CD4-positive, alpha-beta T cell treated with Interleukin-4 for 1 hour (primary cell): ENCODE results near the gene FCN1.

Source experiments
- DNase-seq, 2 donors: peaks; one replicate each; pipeline ENCODE4 v3.0.0-alpha.2; 2020 to 2022

FCN1 gene

GRCh38 chr9:134890155-134890495 is 27.6 kb downstream of the FCN1 start:
- no peak for DNase-seq

DNA sequence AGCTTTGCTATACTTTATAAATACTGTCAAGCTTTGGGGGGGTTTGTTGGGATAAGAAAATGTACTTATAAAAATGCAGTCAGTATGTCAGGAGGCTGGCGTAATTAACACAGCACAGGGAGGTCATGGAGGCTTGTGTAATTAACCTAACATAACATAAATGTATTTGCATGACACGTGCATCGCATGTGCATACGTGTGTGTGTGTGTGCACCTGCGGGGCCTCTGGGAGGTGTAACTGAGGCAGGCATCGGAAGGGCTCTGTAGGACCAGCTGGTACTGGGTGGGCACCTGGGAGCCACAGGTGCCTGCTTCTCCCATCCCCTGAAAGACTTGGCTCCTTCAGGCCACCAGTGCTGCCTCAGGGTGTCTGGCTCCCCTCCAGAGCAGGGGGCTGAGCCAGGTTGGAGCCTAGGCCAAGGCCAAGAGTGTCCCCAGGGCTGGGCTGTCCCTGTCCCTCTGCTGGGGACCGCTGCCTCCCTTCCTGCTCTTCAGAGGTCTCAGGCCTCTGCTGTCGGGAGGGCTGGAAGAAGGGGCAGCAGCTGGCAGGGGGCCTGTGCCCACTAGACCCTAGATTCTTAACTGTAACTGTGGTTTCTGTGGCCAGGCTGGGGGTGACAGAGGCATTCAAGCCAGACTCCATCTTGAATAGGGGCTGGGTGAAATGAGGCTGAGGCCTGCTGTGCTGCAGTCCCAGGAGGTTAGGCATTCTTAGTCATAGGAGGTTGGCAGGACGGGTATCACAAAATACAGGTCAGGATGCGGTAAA is 28.1 kb downstream of the FCN1 start:
- DNase-seq, result no peak

DNA sequence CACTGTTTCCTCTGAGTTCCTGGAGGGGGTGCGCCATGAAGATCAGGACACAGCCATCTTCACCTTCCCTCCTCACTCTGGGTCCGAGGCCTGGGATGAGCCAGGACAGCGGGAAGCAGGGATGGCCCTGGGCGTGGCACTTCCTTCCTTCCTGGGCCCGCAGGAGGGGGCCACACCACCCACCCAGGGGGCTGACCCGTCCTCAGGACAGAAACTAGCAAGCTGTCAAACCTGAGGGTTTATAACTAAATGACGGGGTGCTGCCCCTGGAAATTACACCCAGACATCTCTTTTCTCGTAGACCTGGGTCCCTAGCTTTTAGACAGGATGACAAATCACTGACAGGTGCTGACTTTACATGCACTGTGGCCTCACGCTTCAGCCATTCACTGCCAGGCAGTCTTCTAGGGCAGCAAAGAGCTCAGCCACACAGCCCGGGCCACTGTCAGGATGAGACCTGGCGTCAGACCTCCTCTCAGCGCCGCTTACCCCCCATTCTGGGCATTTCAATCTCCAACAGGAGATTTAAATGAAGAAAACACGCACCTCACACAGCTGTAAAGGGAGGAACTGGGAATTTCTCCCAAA is 29.0 kb downstream of the FCN1 start:
- no peak for DNase-seq

- no peak for DNase-seq
Observed at GRCh38 chr9:134887686-134888602, 29.8 kb downstream of the FCN1 start.

DNA sequence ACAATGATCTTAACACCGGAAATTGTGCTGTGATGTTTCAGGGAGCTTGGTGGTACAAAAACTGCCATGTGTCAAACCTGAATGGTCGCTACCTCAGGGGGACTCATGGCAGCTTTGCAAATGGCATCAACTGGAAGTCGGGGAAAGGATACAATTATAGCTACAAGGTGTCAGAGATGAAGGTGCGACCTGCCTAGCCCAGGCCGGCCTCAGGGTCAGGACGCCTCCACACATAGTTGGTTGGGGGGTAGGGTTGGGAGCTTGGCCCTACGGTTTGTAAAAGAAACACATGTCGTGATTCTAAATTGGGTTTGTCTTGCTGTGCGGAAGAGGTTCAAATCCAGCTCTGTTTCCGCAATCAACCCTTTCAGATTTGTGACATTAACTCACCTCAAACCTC is 30.5 kb downstream of the FCN1 start:
- DNase-seq, result no peak

- DNase-seq, result no peak
Observed at GRCh38 chr9:134886413-134886913, 31.2 kb downstream of the FCN1 start.

DNA sequence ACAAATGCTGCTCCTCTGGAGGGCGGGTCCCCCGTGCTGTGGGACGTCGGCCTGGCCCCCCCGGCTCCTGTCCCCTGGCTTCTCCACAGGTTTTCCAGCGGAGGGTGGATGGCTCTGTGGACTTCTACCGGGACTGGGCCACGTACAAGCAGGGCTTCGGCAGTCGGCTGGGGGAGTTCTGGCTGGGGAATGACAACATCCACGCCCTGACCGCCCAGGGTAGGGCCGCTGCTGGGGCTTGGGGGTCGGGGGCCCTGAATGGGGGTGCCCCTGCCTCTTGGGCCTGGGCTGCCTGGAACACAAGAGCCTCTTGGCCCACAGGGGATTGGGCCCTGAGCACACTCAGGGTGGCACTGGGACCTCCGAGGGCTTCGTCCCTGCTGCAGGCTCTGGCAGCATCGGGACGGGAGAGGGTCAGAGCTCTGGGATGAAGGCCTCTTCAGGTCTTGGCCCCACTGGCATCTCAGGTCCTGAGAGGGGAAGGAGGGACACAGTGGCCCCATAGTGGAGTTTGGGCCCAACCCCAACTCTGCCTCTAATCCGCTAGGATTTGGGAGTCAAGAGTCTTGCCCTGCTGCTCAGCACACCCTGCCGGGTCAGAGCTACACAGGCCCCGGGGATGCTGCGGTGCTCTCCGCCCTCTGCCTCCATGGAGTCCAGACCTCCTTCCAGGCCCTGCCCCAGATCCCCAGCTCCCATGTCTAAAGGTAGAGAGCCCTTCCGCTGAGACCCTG is 31.9 kb downstream of the FCN1 start:
- DNase-seq, result no peak

GRCh38 chr9:134885001-134885678 is 32.6 kb downstream of the FCN1 start:
- DNase-seq, result no peak

GRCh38 chr9:134884492-134884891 is 33.2 kb downstream of the FCN1 start:
- no peak for DNase-seq

DNA sequence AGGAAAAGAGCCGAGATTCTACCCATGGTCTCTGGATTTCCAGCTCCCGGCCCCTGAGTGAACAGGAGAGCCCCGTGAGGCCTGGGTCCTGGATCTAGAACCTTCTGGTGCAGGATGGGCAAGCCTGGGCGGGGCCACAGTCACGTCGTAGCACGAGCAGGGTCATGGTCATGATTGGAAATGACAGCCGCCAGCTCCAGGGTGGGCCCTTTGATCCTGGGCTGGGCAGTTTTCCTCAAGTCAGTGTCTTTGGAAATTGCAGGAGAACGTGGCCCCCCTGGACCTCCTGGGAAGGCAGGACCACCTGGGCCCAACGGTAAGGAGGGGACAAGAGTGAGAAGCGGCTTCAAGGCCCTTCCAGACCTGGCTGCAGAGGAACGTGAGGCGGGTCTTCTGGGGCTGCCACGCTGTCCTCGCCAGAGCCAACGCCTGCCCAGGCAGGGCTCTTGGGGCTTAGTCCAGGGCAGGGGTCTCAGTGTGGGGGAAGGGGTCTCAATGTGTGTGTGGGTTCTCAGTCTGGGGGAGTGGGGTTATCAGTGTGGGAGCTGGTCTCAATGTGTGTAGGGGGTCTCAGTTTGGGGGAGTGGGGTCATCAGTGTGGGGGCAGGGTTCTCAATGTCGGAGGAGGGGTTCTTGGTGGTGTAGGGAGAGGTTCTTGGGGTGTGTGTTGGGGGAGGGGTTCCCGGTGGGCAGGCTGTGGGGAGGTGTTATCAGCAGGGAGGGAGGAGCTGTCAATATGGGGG is 34.5 kb downstream of the FCN1 start:
- DNase-seq, result no peak

- DNase-seq, result no peak
Observed at GRCh38 chr9:134882204-134882785, 35.4 kb downstream of the FCN1 start.

- DNase-seq, result no peak
Observed at GRCh38 chr9:134881313-134881670, 36.4 kb downstream of the FCN1 start.

DNA sequence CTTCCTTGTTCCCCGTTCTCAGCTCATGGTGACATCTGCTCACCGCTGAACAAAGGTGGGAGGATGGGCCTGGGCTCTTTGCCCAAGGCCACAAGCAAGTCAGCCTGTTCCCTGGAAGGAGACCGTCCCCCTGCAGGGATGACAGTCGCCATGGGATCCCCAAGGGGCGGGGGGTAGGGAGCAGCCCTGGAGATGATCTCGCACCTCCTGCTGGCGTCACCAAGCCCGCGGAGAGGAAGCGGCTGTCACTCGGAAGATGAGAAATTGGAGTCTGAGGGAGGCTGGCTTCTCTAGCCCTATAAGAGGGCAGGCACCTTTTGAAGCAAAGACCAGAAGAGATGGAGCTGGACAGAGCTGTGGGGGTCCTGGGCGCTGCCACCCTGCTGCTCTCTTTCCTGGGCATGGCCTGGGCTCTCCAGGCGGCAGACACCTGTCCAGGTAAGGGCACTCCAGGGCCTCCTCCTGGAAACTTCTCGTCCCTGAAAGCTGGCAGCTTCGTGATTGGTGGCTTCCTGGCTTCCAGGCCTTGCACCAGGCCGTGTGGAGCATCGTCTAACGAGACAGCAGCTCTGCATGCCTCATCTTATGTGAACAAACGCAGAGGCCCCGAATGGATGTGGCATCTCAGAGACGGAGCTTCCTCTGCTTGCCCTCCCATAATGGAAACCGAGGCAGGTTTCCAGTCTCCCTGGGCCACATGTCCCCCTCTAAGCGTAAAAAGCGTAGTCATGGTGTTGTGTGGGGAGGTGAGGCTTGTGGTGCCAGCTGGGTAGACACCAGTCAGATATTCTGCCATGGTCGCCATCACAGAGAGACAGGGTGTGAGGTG is 37.0 kb downstream of the FCN1 start, which contains the start of gene FCN2:
Gene FCN2 (plus strand): TSS at position 327 of the 829 bp plus-strand sequence. CDS start 12 bp downstream, at position 339.
- no peak for DNase-seq

DNA sequence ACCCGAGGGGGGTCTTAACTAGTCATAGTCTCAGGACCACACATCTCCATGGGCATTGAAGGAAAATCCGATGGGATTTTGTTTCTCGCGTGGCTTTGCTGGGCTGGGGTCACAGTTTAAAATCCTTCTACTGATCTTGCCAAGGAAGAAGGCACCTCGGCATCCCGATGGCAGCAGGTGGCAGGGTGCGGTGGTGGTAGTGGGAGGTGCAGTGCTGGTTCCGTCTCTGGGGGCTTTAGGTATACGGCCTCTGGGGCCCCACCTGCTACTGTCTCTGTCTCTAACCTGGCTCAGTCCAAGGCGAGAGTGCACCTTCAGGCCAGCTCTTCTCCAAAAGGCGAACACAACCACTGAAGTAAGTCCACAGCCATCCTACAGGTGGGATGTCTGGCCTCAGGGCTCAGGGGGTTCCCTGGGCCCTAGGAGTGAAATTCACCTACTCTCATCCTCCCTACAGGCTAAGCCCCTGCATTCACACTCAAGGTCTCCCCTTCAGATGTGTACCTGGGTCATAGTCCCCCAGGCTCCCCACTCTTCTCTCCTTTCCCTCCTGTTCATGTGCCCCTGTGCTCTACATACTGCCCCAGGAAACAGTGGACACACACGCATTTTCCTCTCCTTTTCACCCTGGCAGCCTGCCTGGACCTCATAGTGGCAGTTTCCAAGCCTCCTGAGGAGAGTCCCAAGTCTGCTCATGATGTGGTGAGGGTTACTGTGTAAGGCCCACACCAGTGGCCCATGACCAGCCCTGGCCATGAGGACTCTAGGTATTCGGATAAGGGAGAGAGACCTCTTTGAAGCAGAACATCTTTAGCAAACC is 37.8 kb downstream of the FCN1 start:
- no peak for DNase-seq

DNA sequence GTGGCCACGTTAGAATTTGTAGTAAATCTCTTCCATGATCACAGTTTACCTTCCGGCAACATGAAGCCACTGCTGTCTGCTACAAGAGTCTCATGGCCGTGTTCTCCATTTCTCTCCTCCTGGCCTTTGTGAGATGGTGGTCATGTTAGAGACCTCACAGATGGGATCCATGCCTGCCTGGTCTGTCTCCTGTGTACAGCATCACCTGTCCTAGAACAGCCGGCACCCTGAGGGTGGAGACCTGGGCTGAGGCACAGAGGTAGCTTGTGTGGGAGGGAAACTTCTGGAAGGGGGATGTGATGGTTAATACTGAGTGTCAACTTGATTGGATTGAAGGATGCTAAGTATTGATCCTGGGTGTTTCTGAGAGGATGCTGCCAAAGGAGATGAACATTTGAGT is 40.2 kb downstream of the FCN1 start:
- no peak for DNase-seq

GRCh38 chr9:134875371-134875770 is 42.3 kb downstream of the FCN1 start:
- no peak for DNase-seq

DNA sequence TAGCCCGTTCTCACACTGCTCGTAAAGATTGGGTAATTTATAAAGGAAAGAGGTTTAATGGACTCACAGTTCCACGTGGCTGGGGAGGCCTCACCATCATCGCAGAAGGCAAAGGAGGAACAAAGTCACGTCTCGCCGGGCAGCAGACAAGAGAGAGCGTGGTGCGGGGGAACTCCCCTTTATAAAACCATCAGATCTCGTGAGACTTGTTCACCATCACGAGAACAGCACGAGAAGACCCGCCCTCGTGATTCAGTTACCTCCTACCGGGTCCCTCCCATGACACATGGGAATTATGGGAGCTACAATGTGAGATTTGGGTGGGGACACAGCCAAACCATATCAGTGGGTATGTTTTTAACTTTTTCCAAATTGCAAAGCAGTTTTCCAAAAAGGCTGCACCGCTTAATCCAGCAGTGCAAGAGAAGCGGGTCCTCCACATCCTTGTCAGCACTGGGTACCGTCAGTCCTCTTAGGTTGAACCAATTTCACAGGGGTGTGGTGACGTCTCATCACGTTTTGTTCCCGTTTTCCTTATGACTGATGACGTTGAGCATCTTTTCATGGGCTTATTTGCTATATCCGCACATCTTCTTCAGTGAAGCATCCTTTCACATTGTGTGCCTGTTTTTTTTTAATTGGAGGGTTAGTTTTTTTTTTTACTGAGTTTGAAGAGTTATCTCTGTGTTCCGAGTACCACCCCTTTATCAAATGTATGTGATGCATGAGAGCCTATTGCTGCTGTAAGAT is 45.1 kb downstream of the FCN1 start:
- DNase-seq, result no peak

- no peak for DNase-seq
Observed at GRCh38 chr9:134871697-134872340, 45.9 kb downstream of the FCN1 start.
